G401 (cell line): Measurements from ENCODE around the gene CDHR5. TPM values are rescaled to one million over a fixed set of nuclear protein-coding genes. Genes with fewer than 3 reads are reported as not detected.
"Not testable (repeated sequence)": the region's sequence is repeated elsewhere in the genome, so short reads cannot be mapped to it uniquely, and the experiment has no call there.

Experiments
- DNase-seq: peaks from one replicate; pipeline ENCODE4 v3.0.0-alpha.2; 2015; ENCODE audit warnings: low spot score
- in situ Hi-C: cut with HindIII; loops from 2 replicates; pipeline ENCODE4 v1.10.0; 2016; ENCODE audit warnings: low sequenced_read_pairs, mixed read lengths
- total RNA-seq: library from RNA; depleted of rRNA; stranded (reverse); fragments of >200 nt; shearing (Covaris generic); gene quantifications from 2 replicates; pipeline ENCODE4 v1.2.3, GENCODE V29; 2014

Gene CDHR5
- total RNA-seq, 1 experiment from 2014 or later, result not detected

DNA sequence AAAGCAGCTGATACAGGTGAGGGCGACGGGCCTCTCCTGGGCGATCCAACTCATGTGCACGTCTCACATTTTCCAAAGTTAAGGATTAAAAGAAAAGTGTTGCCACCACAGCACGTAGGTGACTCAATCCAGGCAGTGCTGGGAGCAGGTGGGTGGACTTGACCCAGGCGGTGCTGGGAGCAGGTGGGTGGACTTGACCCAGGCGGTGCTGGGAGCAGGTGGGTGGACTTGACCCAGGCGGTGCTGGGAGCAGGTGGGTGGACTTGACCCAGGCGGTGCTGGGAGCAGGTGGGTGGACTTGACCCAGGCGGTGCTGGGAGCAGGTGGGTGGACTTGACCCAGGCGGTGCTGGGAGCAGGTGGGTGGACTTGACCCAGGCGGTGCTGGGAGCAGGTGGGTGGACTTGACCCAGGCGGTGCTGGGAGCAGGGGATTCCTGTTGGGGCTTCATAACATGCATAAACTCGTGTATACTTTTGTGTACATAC lies 23.0 kb upstream of the CDHR5 start:
- in situ Hi-C loops, DNase-seq: not testable (repeated sequence)

- in situ Hi-C loops, result no loop called here
- no peak for DNase-seq
Measured at GRCh38 chr11:646214-646613, 21.5 kb upstream of the CDHR5 start.

DNA sequence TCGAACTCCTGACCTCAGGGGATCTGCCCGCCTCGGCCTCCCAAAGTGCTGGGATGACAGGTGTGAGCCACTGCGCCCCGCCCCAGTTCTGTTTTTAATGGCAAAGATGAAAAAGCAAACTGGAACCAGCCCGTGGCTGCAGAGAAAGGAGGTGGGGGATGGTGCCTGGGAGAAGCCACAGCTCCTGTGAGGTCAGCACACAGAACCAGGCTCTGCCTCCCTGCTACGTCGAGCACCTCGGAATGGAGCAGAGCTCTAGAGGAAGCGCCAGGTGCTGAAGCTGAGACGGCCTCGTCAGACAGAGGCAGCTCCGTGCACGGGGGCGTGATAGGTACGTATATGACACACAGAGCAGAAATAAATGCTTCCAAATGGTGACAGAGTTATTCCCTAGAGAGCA lies 20.8 kb upstream of the CDHR5 start:
- no peak for DNase-seq
- in situ Hi-C loops, result no loop called here

GRCh38 chr11:643849-644738 lies 19.3 kb upstream of the CDHR5 start:
- in situ Hi-C loops, result no loop called here
- no peak for DNase-seq

DNA sequence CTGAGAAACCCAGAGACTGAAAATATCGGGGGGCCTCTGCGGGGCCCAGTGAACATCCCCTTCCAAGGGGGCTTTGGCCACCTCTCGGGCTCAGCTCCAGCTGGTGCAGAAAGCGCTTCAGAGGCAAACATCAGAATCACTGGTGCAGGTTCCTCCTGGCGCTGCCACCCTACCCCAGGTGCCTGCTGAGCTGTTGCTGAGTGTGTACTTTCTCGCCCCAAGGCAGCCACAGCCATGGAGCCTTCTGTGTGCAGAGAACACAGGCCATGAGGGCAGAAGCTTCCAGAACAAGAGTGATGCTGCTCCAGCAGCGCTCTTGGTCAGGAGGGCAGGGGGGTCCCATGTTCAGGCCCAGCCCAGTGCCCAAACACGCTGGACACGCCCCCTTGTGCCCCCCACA lies 18.6 kb upstream of the CDHR5 start:
- in situ Hi-C loops, result no loop called here
- DNase-seq, result no peak

- DNase-seq, result no peak
- in situ Hi-C loops, result no loop called here
Measured at GRCh38 chr11:641806-642370, 17.1 kb upstream of the CDHR5 start.

DNA sequence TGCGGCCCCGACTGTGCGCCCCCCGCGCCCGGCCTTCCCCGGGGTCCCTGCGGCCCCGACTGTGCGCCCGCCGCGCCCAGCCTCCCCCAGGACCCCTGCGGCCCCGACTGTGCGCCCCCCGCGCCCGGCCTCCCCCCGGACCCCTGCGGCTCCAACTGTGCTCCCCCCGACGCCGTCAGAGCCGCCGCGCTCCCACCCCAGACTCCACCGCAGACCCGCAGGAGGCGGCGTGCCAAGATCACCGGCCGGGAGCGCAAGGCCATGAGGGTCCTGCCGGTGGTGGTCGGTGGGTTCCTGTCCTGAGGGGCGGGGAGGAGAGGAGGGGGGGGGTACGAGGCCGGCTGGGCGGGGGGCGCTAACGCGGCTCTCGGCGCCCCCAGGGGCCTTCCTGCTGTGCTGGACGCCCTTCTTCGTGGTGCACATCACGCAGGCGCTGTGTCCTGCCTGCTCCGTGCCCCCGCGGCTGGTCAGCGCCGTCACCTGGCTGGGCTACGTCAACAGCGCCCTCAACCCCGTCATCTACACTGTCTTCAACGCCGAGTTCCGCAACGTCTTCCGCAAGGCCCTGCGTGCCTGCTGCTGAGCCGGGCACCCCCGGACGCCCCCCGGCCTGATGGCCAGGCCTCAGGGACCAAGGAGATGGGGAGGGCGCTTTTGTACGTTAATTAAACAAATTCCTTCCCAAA lies 15.4 kb upstream of the CDHR5 start:
- DNase-seq, result no peak
- in situ Hi-C loops, result no loop called here

DNA sequence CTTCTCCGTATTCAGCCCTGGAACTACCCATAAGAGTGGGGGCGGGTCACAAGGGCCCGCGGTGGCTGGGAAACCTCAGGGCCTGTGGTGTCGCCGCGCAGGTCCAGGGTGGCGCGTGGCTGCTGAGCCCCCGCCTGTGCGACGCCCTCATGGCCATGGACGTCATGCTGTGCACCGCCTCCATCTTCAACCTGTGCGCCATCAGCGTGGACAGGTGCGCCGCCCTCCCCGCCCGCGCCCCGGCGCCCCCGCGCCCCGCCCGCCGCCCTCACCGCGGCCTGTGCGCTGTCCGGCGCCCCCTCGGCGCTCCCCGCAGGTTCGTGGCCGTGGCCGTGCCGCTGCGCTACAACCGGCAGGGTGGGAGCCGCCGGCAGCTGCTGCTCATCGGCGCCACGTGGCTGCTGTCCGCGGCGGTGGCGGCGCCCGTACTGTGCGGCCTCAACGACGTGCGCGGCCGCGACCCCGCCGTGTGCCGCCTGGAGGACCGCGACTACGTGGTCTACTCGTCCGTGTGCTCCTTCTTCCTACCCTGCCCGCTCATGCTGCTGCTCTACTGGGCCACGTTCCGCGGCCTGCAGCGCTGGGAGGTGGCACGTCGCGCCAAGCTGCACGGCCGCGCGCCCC lies 14.7 kb upstream of the CDHR5 start:
- no peak for DNase-seq
- in situ Hi-C loops, result no loop called here

DNA sequence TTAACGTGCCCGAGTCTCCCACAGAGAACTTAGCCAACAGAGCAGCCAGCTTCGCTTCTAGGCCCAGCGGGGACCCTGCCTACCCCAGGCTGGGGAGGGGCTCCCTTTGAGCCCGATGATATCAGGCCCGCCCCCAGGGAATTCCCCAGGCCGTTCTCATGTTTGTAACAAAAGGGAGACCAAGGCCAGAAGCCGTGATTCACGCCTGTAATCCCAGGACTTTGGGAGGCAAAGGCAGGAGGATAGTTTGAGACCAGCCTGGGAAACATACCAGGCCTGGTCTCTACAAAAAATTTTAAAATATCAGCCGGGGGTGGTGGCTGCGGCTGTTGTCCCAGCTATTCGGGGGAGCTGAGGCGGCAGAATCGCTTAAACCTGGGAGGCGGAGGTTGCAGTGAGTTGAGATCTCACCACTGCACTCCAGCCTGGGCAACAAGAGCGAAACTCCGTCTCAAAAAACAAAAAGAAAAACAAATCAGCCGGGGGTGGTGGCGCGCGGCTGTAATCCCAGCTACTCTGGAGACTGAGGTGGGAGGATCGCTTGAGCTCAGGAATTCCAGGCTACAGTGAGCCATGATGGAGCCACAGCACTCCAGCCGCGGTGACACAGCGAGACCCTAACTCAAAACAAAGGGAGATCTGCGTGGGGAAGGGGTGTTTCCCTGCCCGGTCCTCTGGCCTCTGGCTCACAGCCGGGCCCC lies 14.0 kb upstream of the CDHR5 start:
- no peak for DNase-seq
- in situ Hi-C loops, result no loop called here

DNA sequence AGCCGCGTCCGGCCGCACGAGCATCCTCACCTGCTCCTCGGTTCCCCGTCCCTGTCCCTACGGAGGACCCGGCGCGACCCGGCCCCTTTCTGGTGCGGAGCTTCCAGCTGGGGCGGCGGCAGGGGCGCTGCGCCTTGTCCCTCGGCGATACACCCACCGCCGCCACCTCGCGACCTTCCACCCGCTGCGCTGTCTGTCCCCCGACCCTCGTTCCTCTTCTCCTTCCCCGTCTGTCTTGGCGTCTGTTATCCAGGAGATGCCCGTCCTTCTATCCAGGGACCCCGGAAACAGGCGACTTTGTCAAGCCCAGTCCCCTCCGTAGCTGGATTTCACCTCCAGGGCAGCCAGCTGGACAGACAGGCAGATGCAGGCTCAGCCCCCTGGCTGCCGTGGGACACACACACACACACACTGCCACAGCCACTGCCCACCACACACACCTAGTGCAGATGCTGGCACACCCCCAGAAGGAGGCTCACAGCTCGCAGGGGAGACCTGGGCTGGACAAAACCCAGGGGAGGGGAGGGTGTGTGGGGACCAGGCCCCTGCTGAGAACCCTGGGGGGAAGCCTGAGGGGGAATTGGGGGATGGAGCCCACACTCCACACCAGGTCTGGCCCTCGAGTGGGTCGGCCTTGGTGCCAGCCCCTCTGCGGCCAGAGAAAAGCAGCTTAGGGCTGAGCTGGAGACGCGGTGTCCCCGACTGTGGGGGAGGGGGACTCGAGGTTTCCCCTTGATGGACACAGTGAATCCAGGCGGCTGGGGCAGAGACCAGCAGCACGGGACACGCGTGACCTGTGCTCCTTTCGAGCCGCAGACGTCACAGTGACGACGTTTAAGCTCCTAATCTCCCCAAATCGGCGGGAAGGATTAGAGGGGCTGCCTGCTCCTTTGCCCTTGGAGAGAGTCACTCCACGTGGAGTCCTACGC lies 13.1 kb upstream of the CDHR5 start:
- in situ Hi-C loops, result no loop called here

DNA sequence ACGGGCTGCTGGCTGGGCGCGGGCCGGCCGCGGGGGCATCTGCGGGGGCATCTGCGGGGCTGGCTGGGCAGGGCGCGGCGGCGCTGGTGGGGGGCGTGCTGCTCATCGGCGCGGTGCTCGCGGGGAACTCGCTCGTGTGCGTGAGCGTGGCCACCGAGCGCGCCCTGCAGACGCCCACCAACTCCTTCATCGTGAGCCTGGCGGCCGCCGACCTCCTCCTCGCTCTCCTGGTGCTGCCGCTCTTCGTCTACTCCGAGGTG lies 12.5 kb upstream of the CDHR5 start:
- DNase-seq, result no peak
- in situ Hi-C loops, result no loop called here

More for the DNA sequence above, 13.1 kb upstream of the CDHR5 start:
- DNase-seq, result no peak

DNA sequence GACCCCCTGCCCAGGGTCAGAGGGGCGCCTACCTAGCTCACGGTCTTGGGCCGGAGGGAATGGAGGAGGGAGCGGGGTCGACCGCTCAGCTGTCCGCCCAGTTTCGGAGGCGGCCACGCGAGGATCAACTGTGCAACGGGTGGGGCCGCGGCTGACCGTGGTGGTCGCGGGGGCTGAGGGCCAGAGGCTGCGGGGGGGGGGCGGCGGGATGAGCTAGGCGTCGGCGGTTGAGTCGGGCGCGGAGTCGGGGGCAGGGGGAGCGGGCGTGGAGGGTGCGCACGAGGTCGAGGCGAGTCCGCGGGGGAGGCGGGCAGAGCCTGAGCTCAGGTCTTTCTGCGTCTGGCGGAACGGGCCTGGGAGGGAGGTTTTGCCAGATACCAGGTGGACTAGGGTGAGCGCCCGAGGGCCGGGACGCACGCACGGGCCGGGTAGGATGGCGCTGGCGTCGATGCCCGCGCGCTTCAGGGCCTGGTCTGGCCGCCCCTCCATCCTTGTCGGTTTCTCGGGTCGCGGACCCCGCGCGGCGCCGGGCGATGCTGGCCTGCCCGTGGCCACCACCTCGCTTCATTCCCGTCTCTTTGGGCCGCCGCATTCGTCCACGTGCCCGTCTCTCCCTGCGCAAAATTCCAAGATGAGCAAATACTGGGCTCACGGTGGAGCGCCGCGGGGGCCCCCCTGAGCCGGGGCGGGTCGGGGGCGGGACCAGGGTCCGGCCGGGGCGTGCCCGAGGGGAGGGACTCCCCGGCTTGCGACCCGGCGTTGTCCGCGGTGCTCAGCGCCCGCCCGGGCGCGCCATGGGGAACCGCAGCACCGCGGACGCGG lies 12.0 kb upstream of the CDHR5 start, which contains the start of gene DRD4:
Gene DRD4, plus strand, starts transcription at position 759 of the 822 bp plus-strand sequence. Its CDS starts 36 bp downstream, at position 795.
- in situ Hi-C loops, result no loop called here

GRCh38 chr11:635945-636510 lies 11.3 kb upstream of the CDHR5 start:
- no peak for DNase-seq
- in situ Hi-C loops, result no loop called here

More for the DNA sequence above, 12.0 kb upstream of the CDHR5 start, which contains the start of gene DRD4:
- DNase-seq, result no peak

- in situ Hi-C loops, result no loop called here
- DNase-seq, result no peak
Measured at GRCh38 chr11:630871-631270, 6.1 kb upstream of the CDHR5 start.

DNA sequence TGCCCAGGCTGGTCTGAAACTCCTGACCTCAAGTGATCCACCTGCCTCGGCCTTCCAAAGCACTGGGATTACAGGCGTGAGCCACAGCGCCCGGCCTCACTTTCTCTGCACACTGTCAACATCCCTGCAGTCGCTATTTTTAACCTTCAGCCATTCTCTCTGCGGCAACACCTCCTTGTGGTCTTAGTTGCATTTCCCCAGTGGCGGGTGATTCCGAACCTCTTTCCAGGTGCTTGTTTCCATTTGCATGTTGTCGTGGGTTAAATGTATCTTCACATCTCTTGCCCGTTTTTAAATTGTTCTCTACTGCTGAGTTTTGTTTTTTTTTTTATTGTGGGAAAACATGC lies 4.5 kb upstream of the CDHR5 start:
- in situ Hi-C loops, result no loop called here
- peak; percentile 54 for DNase-seq

DNA sequence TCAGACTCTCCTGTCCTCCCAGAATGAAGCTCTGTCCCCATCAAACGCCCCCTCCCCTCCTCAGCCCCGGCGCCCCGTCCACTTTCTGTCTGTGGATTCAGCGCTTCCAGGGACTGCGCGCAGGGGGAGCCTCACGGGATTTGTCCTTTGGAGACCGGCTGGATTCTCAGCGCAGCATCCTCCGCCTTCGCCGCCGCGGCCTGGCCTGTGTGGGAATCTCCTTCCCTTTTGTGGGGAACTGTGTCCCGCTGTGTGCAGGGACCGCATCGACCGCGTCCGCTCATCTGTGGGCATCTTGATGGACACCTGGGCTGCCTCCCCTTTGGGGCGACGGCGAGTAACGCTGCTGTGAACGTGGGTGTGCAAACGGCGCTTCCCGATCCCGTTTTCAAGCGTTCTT lies 3.3 kb upstream of the CDHR5 start:
- in situ Hi-C loops, result no loop called here

DNA sequence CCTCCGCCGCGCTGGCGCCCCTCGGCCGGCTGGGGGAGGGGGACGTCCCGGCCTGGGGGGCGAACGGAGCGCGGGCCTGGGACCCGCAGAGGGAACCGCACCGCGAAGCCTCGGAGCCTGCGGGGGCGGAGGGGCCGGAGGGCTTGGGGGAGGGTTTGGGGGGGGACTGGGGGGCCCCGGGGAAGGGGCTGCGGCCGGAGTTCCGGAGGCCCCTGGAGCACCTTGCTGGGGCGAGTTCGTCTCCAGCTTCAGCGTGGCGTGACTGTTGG lies 2.5 kb upstream of the CDHR5 start:
- DNase-seq, result no peak
- in situ Hi-C loops, result no loop called here

More for the DNA sequence above, 3.3 kb upstream of the CDHR5 start:
- DNase-seq, result no peak
